Vagina (tissue), 2 donors: ENCODE data around the gene ABHD8.

Experiments
- POLR2AphosphoS5 ChIP-seq, 2 donors: sonication (generic); formaldehyde crosslinking; IDR thresholded peaks; one replicate each; pipeline ENCODE4 v1.9.0; 2017; ENCODE audit warnings: antibody characterized with exemption in 2 of 2, mild to moderate bottlenecking in 2 of 2, low read depth in 1 of 2; ENCODE audit not compliant: insufficient read depth in 1 of 2
- TF ChIP-seq, protein P1 (sequence below), 3 experiments: fragments of 450-650 bp in 2 of 3; fragments of 200-600 bp in 1 of 3; sonication (generic) in 1 of 3; IDR thresholded peaks; one replicate each; pipeline ENCODE4 v1.5.1; 2017 to 2019; ENCODE audit warnings: antibody characterized with exemption in 3 of 3, mild to moderate bottlenecking in 2 of 3, moderate library complexity in 2 of 3

DNA sequence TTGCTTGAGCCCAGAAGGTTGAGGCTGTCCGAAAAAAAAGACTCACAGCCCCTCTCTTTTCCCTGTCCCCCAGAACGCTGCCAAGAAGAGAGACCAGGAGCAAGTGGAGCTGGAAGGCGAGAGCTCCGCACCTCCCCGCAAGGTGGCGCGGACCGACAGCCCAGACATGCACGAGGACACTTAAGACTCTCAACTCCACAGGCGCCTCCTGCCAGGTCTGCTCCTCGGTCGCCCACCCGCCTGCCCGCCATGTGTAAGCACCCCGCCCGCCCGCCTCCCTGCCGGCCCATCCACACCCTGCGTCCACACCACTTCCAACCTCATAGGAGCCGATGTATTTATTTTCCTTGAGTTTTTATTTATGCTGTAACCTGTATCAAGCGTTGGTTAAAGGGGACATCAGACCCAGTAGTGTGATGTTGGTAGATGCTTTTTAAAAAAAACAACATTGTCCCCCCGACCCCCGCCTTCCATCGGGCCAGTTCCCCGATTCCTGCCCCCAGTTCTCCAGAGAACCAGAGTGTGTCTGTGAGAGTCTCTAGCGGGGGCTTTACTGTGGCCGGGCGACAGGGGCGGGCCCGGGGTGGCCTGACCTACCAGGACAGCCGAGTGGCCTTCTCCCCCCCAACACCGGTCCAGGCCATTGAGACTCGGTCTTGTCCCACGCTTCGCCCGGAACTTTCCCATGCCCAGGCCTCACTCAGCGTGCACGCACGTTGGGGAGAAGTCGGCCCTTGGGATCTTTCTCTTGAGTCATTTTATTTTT, 16.4 kb upstream of the ABHD8 start:
- TF ChIP-seq, protein P1, sequence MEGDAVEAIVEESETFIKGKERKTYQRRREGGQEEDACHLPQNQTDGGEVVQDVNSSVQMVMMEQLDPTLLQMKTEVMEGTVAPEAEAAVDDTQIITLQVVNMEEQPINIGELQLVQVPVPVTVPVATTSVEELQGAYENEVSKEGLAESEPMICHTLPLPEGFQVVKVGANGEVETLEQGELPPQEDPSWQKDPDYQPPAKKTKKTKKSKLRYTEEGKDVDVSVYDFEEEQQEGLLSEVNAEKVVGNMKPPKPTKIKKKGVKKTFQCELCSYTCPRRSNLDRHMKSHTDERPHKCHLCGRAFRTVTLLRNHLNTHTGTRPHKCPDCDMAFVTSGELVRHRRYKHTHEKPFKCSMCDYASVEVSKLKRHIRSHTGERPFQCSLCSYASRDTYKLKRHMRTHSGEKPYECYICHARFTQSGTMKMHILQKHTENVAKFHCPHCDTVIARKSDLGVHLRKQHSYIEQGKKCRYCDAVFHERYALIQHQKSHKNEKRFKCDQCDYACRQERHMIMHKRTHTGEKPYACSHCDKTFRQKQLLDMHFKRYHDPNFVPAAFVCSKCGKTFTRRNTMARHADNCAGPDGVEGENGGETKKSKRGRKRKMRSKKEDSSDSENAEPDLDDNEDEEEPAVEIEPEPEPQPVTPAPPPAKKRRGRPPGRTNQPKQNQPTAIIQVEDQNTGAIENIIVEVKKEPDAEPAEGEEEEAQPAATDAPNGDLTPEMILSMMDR (IDR thresholded peaks at IDR 0.05), result no peak
- TF ChIP-seq POLR2AphosphoS5 (IDR thresholded peaks at IDR 0.05; ENCODE audit: insufficient read depth in 1 of 2, low read depth in 1 of 2), result no peak
